Neural cell (in vitro differentiated cells): ENCODE measurements around the gene UGT1A8. TPM values are rescaled to one million over a fixed set of nuclear protein-coding genes. Genes with fewer than 3 reads are reported as not detected.

ENCODE experiments used
- H2AFZ ChIP-seq: fragments of 200-600, 300-800 bp; sonication (generic), shearing (Covaris generic); 2 replicates; pipeline ENCODE4 v1.6.0; 2014; ENCODE audit warnings: low read depth, mild to moderate bottlenecking, antibody characterized with exemption, low read length, moderate library complexity
- H3F3A ChIP-seq: fragments of 200-600 bp; shearing (Covaris generic); 2 replicates; pipeline ENCODE4 v1.6.1; 2016; ENCODE audit warnings: mild to moderate bottlenecking, moderate library complexity, mixed read lengths, antibody characterized with exemption, low read length; ENCODE audit not compliant: insufficient read depth, poor library complexity, severe bottlenecking
- H3K27ac ChIP-seq: fragments of 200-600, 300-800 bp; sonication (generic), shearing (Covaris generic); 2 replicates; pipeline ENCODE4 v1.5.1; 2014; ENCODE audit warnings: mild to moderate bottlenecking, low read length, moderate library complexity
- H3K27me3 ChIP-seq: fragments of 300-800, 200-600 bp; sonication (generic), shearing (Covaris generic); 2 replicates; pipeline ENCODE4 v1.6.0; 2014; ENCODE audit warnings: mild to moderate bottlenecking, low read depth, low read length, moderate library complexity; ENCODE audit not compliant: insufficient read depth
- H3K36me3 ChIP-seq: fragments of 300-800, 200-600 bp; sonication (generic), shearing (Covaris generic); 2 replicates; pipeline ENCODE4 v1.5.1; 2014; ENCODE audit warnings: mild to moderate bottlenecking, antibody characterized with exemption, low read length, moderate library complexity; ENCODE audit not compliant: insufficient read depth
- H3K4me2 ChIP-seq: fragments of 300-800, 200-600 bp; sonication (generic), shearing (Covaris generic); 2 replicates; pipeline ENCODE4 v1.6.0; 2014; ENCODE audit warnings: mild to moderate bottlenecking, low read length
- H3K4me3 ChIP-seq: fragments of 300-800, 200-600 bp; sonication (generic), shearing (Covaris generic); 2 replicates; pipeline ENCODE4 v1.5.1; 2014; ENCODE audit warnings: mild to moderate bottlenecking, low read length, moderate library complexity
- H3K79me2 ChIP-seq: fragments of 200-600 bp; shearing (Covaris generic); replicated peaks from 2 replicates; pipeline ENCODE4 v1.6.0; 2014; ENCODE audit warnings: mild to moderate bottlenecking, low read length, moderate library complexity; ENCODE audit not compliant: insufficient read depth
- H3K9ac ChIP-seq: fragments of 300-800, 200-600 bp; sonication (generic), shearing (Covaris generic); 2 replicates; pipeline ENCODE4 v1.6.1; 2016; ENCODE audit warnings: mild to moderate bottlenecking, low read length, mixed read lengths
- H3K9me2 ChIP-seq: fragments of 200-600 bp; shearing (Covaris generic); 2 replicates; pipeline ENCODE4 v1.6.1; 2016; ENCODE audit warnings: mild to moderate bottlenecking, low read length, mixed read lengths; ENCODE audit not compliant: insufficient read depth
- H3K9me3 ChIP-seq: fragments of 200-600, 300-800 bp; sonication (generic), shearing (Covaris generic); 2 replicates; pipeline ENCODE4 v1.6.1; 2016; ENCODE audit warnings: mild to moderate bottlenecking, mixed run types, low read length, moderate library complexity, mixed read lengths
- H4K20me1 ChIP-seq: fragments of 200-600 bp; shearing (Covaris generic); 2 replicates; pipeline ENCODE4 v1.6.1; 2016; ENCODE audit warnings: mild to moderate bottlenecking, mixed run types; ENCODE audit not compliant: insufficient read depth
- CTCF ChIP-seq: fragments of 450-650 bp; IDR thresholded peaks from 2 replicates; pipeline ENCODE4 v1.5.1; 2014; ENCODE audit warnings: antibody characterized with exemption, mild to moderate bottlenecking, moderate library complexity; ENCODE audit not compliant: poor library complexity, severe bottlenecking
- EP300 ChIP-seq: fragments of 450-650 bp; conservative IDR thresholded peaks from 2 replicates; pipeline ENCODE4 v1.6.1; 2014; ENCODE audit warnings: antibody characterized with exemption, mild to moderate bottlenecking, moderate library complexity; ENCODE audit not compliant: poor library complexity, severe bottlenecking
- EZH2 ChIP-seq: fragments of 200-600, 300-800 bp; shearing (Covaris generic), sonication (generic); IDR thresholded peaks from 2 replicates; pipeline ENCODE4 v1.6.1; 2014; ENCODE audit warnings: antibody characterized with exemption, low read length, borderline replicate concordance, mild to moderate bottlenecking; ENCODE audit not compliant: insufficient read depth, poor library complexity, severe bottlenecking
- MXI1 ChIP-seq: fragments of 450-650 bp; conservative IDR thresholded peaks from 2 replicates; pipeline ENCODE4 v1.6.1; 2014; ENCODE audit warnings: antibody characterized with exemption, mild to moderate bottlenecking; ENCODE audit not compliant: poor library complexity, severe bottlenecking
- POLR2AphosphoS5 ChIP-seq: IDR thresholded peaks from 2 replicates; pipeline ENCODE4 v1.6.1; 2012
- RAD21 ChIP-seq: fragments of 450-650 bp; conservative IDR thresholded peaks from 2 replicates; pipeline ENCODE4 v1.6.1; 2014; ENCODE audit warnings: antibody characterized with exemption, mild to moderate bottlenecking, moderate library complexity
- SMC3 ChIP-seq: fragments of 450-650 bp; conservative IDR thresholded peaks from 2 replicates; pipeline ENCODE4 v1.6.1; 2014; ENCODE audit warnings: antibody characterized with exemption, mild to moderate bottlenecking, moderate library complexity; ENCODE audit not compliant: poor library complexity
- TAF1 ChIP-seq: IDR thresholded peaks from 2 replicates; pipeline ENCODE4 v1.6.1; 2012; ENCODE audit warnings: low read depth
- polyA plus RNA-seq: library from polyadenylated mRNA; depleted of rRNA; stranded (reverse); fragments of >200 nt; gene quantifications from 2 replicates; pipeline ENCODE4 v1.2.3, GENCODE V29; 2014
- TF ChIP-seq, protein P1 (sequence below): IDR thresholded peaks from 2 replicates; pipeline ENCODE4 v1.6.1; 2012; ENCODE audit warnings: borderline replicate concordance

UGT1A8 gene
- polyA plus RNA-seq, 1 donor from 2014 or later = not detected

- Histone ChIP-seq H3K27ac (no peak overlapping the region), H3K79me2 (no peaks in the 10 kb centered on the region), H3K4me2 (no peak overlapping the region), H3K4me3 (no peak overlapping the region), H3K36me3 (no peaks in the 10 kb centered on the region), H3K9me3 (no peaks in the 10 kb centered on the region), H3K9me2 (no peaks in the 10 kb centered on the region), H4K20me1 (no peaks in the 10 kb centered on the region), H3K9ac (no peak overlapping the region), H3F3A (no peaks in the 10 kb centered on the region), H3K27me3 (no peaks in the 10 kb centered on the region), H2AFZ (no peak overlapping the region)
- no peak for TF ChIP-seq CTCF
- no peak for TF ChIP-seq RAD21
- no peak for TF ChIP-seq MXI1
- no peak for TF ChIP-seq SMC3
- TF ChIP-seq POLR2AphosphoS5 = no peak
- no peak for TF ChIP-seq TAF1
- no peak for TF ChIP-seq EZH2
- TF ChIP-seq EP300 = no peak
- TF ChIP-seq, protein P1, sequence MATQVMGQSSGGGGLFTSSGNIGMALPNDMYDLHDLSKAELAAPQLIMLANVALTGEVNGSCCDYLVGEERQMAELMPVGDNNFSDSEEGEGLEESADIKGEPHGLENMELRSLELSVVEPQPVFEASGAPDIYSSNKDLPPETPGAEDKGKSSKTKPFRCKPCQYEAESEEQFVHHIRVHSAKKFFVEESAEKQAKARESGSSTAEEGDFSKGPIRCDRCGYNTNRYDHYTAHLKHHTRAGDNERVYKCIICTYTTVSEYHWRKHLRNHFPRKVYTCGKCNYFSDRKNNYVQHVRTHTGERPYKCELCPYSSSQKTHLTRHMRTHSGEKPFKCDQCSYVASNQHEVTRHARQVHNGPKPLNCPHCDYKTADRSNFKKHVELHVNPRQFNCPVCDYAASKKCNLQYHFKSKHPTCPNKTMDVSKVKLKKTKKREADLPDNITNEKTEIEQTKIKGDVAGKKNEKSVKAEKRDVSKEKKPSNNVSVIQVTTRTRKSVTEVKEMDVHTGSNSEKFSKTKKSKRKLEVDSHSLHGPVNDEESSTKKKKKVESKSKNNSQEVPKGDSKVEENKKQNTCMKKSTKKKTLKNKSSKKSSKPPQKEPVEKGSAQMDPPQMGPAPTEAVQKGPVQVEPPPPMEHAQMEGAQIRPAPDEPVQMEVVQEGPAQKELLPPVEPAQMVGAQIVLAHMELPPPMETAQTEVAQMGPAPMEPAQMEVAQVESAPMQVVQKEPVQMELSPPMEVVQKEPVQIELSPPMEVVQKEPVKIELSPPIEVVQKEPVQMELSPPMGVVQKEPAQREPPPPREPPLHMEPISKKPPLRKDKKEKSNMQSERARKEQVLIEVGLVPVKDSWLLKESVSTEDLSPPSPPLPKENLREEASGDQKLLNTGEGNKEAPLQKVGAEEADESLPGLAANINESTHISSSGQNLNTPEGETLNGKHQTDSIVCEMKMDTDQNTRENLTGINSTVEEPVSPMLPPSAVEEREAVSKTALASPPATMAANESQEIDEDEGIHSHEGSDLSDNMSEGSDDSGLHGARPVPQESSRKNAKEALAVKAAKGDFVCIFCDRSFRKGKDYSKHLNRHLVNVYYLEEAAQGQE = no peak
Observed at GRCh38 chr2:233822101-233822771, 204.8 kb downstream of the UGT1A8 start.

Other genes starting within 250 kb of the UGT1A8 start
- gene USP40, start 50.9 kb upstream of the UGT1A8 start, polyA plus RNA-seq = 29.9 and 33.3 TPM in 2 replicates
- not detected in 2 replicates for gene UGT1A10, start 18.8 kb downstream of the UGT1A8 start, polyA plus RNA-seq
- not detected in 2 replicates for gene UGT1A9, start 54.3 kb downstream of the UGT1A8 start, polyA plus RNA-seq
- gene UGT1A7, start 64.3 kb downstream of the UGT1A8 start, polyA plus RNA-seq = not detected in 2 replicates
- gene UGT1A6, start 75.3 kb downstream of the UGT1A8 start, polyA plus RNA-seq = not detected in 2 replicates
- not detected in 2 replicates for gene UGT1A5, start 95.3 kb downstream of the UGT1A8 start, polyA plus RNA-seq
- gene UGT1A4, start 101.1 kb downstream of the UGT1A8 start, polyA plus RNA-seq = not detected in 2 replicates
- gene UGT1A3, start 111.4 kb downstream of the UGT1A8 start, polyA plus RNA-seq = not detected in 2 replicates
- gene UGT1A1, start 142.6 kb downstream of the UGT1A8 start, polyA plus RNA-seq = not detected in 2 replicates
- not detected in 2 replicates for gene MROH2A, start 160.7 kb downstream of the UGT1A8 start, polyA plus RNA-seq
- gene HJURP, start 236.9 kb downstream of the UGT1A8 start, polyA plus RNA-seq = 1.3 and 3.3 TPM in 2 replicates